ENCODE results near the gene THAP3. TPM values are rescaled to one million over a fixed set of nuclear protein-coding genes. Genes with fewer than 3 reads are reported as not detected.
A peak's percentile ranks its signal among the peaks of the same experiment; 100 is the strongest.

The THAP3 gene
- total and polyA plus RNA-seq, 12 donors = 6.8 to 27.6 (median 12.1) TPM

- H3K27me3 ChIP-seq = no peaks in the 10 kb centered on the region
- peaks cover 0 to 14% (median 0%) of the 10 kb centered on the region in 9 donors for H3K36me3 ChIP-seq
- peaks cover 21 to 70% (median 52%) of the 10 kb centered on the region in 9 donors for H3K4me1 ChIP-seq
- ATAC-seq = no peak
- DNase-seq = no peak
- peak overlapping the region in 6 of 10 donors; percentile 6 to 97 (median 94) for H3K27ac ChIP-seq
- H3K4me3 ChIP-seq = peak overlapping the region in 1 of 10 donors; percentile 89
- intact Hi-C loops (cut with DNase I) = loop anchor here in 1 of 10 donors (2.0 kb wide), 1 partner anchor 19 kb away; no protein-coding TSS in a partner anchor
- no peaks in the 10 kb centered on the region for H3K9me3 ChIP-seq
- TF ChIP-seq CTCF (IDR thresholded peaks at IDR 0.05) = no peak
- 74 to 81% methylated on average over 10 of the region's 10 CpGs for WGBS, 2 donors
Measured at GRCh38 chr1:6581561-6582305, 42.9 kb upstream of the THAP3 start.

- intact Hi-C loops (cut with DNase I) = no loop called here
- Histone ChIP-seq H3K27me3 (no peaks in the 10 kb centered on the region), H3K4me1 (peaks cover 22 to 76% (median 56%) of the 10 kb centered on the region in 9 donors), H3K36me3 (peaks cover 0 to 18% (median 0%) of the 10 kb centered on the region in 9 donors), H3K27ac (peak overlapping the region in 2 of 10 donors; percentile 26 to 97), H3K4me3 (no peak overlapping the region), H3K9me3 (no peaks in the 10 kb centered on the region)
- DNase-seq (no peak), ATAC-seq (no peak)
- WGBS, 2 donors = 95 to 100% methylated on average over 1 of the region's 1 CpG
- no peak for TF ChIP-seq CTCF (IDR thresholded peaks at IDR 0.05)
Measured at GRCh38 chr1:6582370-6582769, 42.3 kb upstream of the THAP3 start.

GRCh38 chr1:6584126-6585080 is 40.3 kb upstream of the THAP3 start:
- Histone ChIP-seq H3K27ac (no peak overlapping the region), H3K4me3 (no peak overlapping the region), H3K36me3 (peaks cover 0 to 38% (median 13%) of the 10 kb centered on the region in 9 donors), H3K9me3 (no peaks in the 10 kb centered on the region), H3K27me3 (no peaks in the 10 kb centered on the region), H3K4me1 (peaks cover 33 to 79% (median 59%) of the 10 kb centered on the region in 9 donors)
- TF ChIP-seq CTCF (IDR thresholded peaks at IDR 0.05) = peak in 2 of 9 donors; percentile 12 to 24
- no peak for ATAC-seq
- no peak for DNase-seq
- intact Hi-C loops (cut with DNase I) = no loop called here
- 64 to 67% methylated on average over 21 of the region's 21 CpGs for WGBS, 2 donors

- intact Hi-C loops (cut with DNase I) = no loop called here
- no peak for TF ChIP-seq CTCF (IDR thresholded peaks at IDR 0.05)
- Histone ChIP-seq H3K27ac (no peak overlapping the region), H3K4me3 (no peak overlapping the region), H3K4me1 (peaks cover 35 to 82% (median 65%) of the 10 kb centered on the region in 9 donors), H3K9me3 (no peaks in the 10 kb centered on the region), H3K36me3 (peaks cover 0 to 46% (median 19%) of the 10 kb centered on the region in 9 donors), H3K27me3 (no peaks in the 10 kb centered on the region)
- no peak for ATAC-seq
- WGBS, 2 donors = 82 to 85% methylated on average over 12 of the region's 12 CpGs
- DNase-seq = no peak
Measured at GRCh38 chr1:6585081-6585722, 39.5 kb upstream of the THAP3 start.

Data from heart right ventricle (tissue), 16 donors.